HG02610 (cell line): ENCODE measurements around the gene SH3PXD2B.

Experiments
- ATAC-seq: cut with Tn5 transposase; IDR thresholded peaks from one replicate; pipeline ENCODE4 v1.9.1; 2021; ENCODE audit warnings: mild to moderate bottlenecking, moderate library complexity; ENCODE audit not compliant: unreplicated experiment

Gene SH3PXD2B

GRCh38 chr5:172280929-172281328 is 173.4 kb downstream of the SH3PXD2B start:
- ATAC-seq, result no peak

DNA sequence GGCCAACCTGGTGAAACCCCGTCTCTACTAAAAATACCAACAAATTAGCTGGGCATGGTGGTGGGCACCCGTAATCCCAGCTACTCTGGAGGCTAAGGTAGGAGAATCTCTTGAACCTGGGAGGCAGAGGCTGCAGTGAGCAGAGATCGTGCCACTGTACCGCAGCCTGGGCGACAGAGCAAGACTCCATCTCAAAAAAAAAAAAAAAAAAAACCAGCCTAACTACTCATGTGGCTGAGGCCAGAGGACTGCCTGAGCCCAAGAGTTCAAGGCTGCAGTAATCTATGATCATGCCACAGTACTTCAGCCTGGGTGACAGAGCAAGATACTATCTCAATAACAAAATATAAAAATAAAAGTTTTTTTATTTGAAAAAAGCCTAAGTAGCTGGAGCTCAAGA is 174.0 kb downstream of the SH3PXD2B start:
- no peak for ATAC-seq

DNA sequence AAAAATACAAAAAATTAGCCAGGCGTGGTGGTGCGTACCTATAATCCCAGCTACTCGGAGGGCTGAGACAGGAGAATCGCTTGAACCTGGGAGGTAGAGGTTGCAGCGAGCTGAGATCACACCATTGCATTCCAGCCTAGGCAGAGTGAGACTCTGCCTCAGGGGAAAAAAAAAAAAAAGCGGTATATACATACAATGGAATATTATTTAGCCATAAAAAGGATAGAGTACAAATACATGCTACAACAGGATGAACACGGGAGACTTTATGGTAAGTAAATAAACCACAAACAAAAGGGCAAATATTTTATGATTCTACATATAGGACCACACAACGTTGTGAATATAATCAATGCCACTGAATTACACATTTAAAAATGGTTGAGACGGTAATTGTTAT is 176.0 kb downstream of the SH3PXD2B start:
- ATAC-seq, result no peak

- no peak for ATAC-seq
Measured at GRCh38 chr5:172276214-172276613, 178.1 kb downstream of the SH3PXD2B start.
